GM23338 (cell line): ENCODE results near the gene CMSS1.

Experiments
- CTCF ChIP-seq, 2 experiments: fragments of 200-600 bp in 1 of 2; sonication (generic) in 1 of 2; conservative IDR thresholded peaks; 2 replicates each; pipeline versions ENCODE4 v1.5.1 to v1.6.1; 2016 to 2017; ENCODE audit warnings: antibody characterized with exemption in 2 of 2, low read depth in 2 of 2, mild to moderate bottlenecking in 2 of 2, moderate library complexity in 1 of 2
- EZH2 ChIP-seq: fragments of 200-600 bp; sonication (generic); IDR thresholded peaks from one replicate; pipeline ENCODE4 v1.8.0; 2017; ENCODE audit warnings: antibody characterized with exemption, mild to moderate bottlenecking, low read depth; ENCODE audit not compliant: unreplicated experiment
- POLR2AphosphoS5 ChIP-seq: IDR thresholded peaks from 2 replicates; pipeline ENCODE4 v1.6.1; 2016; ENCODE audit warnings: antibody characterized with exemption, low read depth

GRCh38 chr3:100001083-100001482 lies 183.4 kb downstream of the CMSS1 start:
- no peak for TF ChIP-seq CTCF (conservative IDR thresholded peaks at IDR 0.05; ENCODE audit: low read depth in 2 of 2)
- no peak for TF ChIP-seq POLR2AphosphoS5
- TF ChIP-seq EZH2 = no peak
